ENCODE measurements around the gene HPSE2.
A peak's percentile ranks its signal among the peaks of the same experiment; 100 is the strongest.

HPSE2 gene

GRCh38 chr10:98617906-98618520, 617.6 kb downstream of the HPSE2 start:
- DNase-seq (ENCODE audit: low read depth) = no peak

GRCh38 chr10:98613446-98613845, 622.2 kb downstream of the HPSE2 start:
- no peak for DNase-seq (ENCODE audit: low read depth)

- DNase-seq (ENCODE audit: low read depth) = no peak
Measured at GRCh38 chr10:98611436-98611835, 624.2 kb downstream of the HPSE2 start.

- DNase-seq (ENCODE audit: low read depth) = no peak
Measured at GRCh38 chr10:98610836-98611235, 624.8 kb downstream of the HPSE2 start.

GRCh38 chr10:98610301-98610700, 625.4 kb downstream of the HPSE2 start:
- DNase-seq (ENCODE audit: low read depth) = no peak

GRCh38 chr10:98609265-98609664, 626.4 kb downstream of the HPSE2 start:
- DNase-seq (ENCODE audit: low read depth) = no peak

- no peak for DNase-seq (ENCODE audit: low read depth)
Measured at GRCh38 chr10:98608411-98608810, 627.2 kb downstream of the HPSE2 start.

- DNase-seq (ENCODE audit: low read depth) = no peak
Measured at GRCh38 chr10:98602224-98602623, 633.4 kb downstream of the HPSE2 start.

GRCh38 chr10:98599032-98599610, 636.5 kb downstream of the HPSE2 start:
- DNase-seq (ENCODE audit: low read depth) = no peak

GRCh38 chr10:98596404-98596803, 639.2 kb downstream of the HPSE2 start:
- no peak for DNase-seq (ENCODE audit: low read depth)

GRCh38 chr10:98589691-98590090, 646.0 kb downstream of the HPSE2 start:
- peak; percentile 24 for DNase-seq (ENCODE audit: low read depth)

GRCh38 chr10:98589007-98589406, 646.6 kb downstream of the HPSE2 start:
- peak; percentile 55 for DNase-seq (ENCODE audit: low read depth)

- DNase-seq (ENCODE audit: low read depth) = no peak
Measured at GRCh38 chr10:98587156-98587837, 648.4 kb downstream of the HPSE2 start.

GRCh38 chr10:98586096-98586495, 649.6 kb downstream of the HPSE2 start:
- DNase-seq (ENCODE audit: low read depth) = no peak

GRCh38 chr10:98582363-98582762, 653.3 kb downstream of the HPSE2 start:
- DNase-seq (ENCODE audit: low read depth) = no peak

GRCh38 chr10:98577578-98577977, 658.1 kb downstream of the HPSE2 start:
- no peak for DNase-seq (ENCODE audit: low read depth)

GRCh38 chr10:98577168-98577567, 658.5 kb downstream of the HPSE2 start:
- DNase-seq (ENCODE audit: low read depth) = no peak

GRCh38 chr10:98576096-98576495, 659.6 kb downstream of the HPSE2 start:
- DNase-seq (ENCODE audit: low read depth) = no peak

GRCh38 chr10:98572594-98572993, 663.1 kb downstream of the HPSE2 start:
- DNase-seq (ENCODE audit: low read depth) = peak; percentile 55

GRCh38 chr10:98570834-98571233, 664.8 kb downstream of the HPSE2 start:
- DNase-seq (ENCODE audit: low read depth) = no peak

GRCh38 chr10:98569853-98570252, 665.8 kb downstream of the HPSE2 start:
- no peak for DNase-seq (ENCODE audit: low read depth)

GRCh38 chr10:98568551-98568950, 667.1 kb downstream of the HPSE2 start:
- DNase-seq (ENCODE audit: low read depth) = no peak

GRCh38 chr10:98567391-98568133, 668.1 kb downstream of the HPSE2 start:
- DNase-seq (ENCODE audit: low read depth) = no peak

Data from ELR (cell line).